ENCODE data around the gene IL1RAPL1.

DNA sequence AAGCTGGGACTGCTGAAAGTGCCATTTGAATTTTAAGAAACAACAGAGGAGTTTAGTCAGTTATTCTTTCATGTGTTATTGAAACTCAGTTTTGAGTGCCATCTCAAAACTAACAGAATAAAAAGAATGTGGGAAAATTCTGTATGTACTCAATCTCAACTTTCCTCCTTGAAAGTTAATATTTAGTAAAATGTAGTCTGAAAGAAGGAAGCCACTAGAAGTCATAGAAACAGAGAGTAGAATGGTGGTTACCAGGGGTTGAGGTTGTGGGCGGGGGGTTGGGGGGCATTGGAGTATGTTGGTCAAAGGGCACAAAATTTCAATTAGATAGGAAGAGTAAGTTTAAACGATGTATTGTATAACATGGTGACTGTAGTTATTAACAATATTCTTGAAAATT lies 999.9 kb downstream of the IL1RAPL1 start:
- no peak for TF ChIP-seq POLR2A (IDR thresholded peaks at IDR 0.05)
- TF ChIP-seq, protein P1, sequence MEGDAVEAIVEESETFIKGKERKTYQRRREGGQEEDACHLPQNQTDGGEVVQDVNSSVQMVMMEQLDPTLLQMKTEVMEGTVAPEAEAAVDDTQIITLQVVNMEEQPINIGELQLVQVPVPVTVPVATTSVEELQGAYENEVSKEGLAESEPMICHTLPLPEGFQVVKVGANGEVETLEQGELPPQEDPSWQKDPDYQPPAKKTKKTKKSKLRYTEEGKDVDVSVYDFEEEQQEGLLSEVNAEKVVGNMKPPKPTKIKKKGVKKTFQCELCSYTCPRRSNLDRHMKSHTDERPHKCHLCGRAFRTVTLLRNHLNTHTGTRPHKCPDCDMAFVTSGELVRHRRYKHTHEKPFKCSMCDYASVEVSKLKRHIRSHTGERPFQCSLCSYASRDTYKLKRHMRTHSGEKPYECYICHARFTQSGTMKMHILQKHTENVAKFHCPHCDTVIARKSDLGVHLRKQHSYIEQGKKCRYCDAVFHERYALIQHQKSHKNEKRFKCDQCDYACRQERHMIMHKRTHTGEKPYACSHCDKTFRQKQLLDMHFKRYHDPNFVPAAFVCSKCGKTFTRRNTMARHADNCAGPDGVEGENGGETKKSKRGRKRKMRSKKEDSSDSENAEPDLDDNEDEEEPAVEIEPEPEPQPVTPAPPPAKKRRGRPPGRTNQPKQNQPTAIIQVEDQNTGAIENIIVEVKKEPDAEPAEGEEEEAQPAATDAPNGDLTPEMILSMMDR (IDR thresholded peaks at IDR 0.05 in 4 of 5, conservative IDR thresholded peaks at IDR 0.05 in 1 of 5): no peak

All from gastrocnemius medialis (tissue), 4 donors.